ENCODE measurements around the gene C1orf146.
"Not testable (repeated sequence)": the region's sequence is repeated elsewhere in the genome, so short reads cannot be mapped to it uniquely, and the experiment has no call there.

C1orf146 gene

DNA sequence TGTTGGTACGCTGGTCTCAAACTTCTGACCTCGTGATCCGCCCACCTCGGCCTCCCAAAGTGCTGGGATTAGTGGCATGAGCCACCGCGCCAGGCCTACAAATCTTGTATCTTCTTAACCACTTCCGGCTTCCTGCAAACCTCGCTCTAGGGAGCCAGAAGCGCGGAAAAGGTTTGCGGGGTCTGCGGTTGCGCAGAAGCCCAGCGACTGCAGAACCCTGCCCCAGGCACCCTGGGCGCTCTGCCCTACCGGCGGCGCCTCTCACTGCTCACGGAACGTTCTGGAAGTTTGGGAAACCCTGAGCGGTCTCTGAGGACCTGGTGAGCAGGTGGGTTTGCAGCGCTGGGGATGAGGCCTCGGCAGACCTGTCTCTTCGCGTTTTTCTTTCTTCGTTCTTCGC is at the start of gene C1orf146:
Gene C1orf146, plus strand, starts transcription at position 195 of the 400 bp plus-strand sequence. CDS start 13,506 bp downstream, outside the sequence.
- no peak for DNase-seq

DNA sequence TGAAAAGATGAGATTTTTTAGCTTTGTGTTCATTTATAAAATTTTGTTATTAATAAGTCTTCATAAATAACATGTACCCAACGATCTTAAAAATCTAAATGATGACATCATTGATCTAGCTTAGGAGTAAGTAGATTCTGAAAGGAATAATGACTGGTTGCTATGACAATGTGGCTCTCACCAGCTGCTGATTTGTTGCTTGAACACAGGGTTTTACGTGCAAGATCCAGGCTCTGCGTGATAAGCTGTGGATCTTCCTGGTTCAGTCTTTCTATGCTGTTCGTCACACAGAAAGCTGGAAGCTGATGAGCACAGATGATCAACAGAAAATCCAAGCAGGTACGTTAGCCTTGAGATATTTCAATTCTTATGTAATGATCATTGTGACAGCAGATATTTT is 49.1 kb upstream of the C1orf146 start:
- no peak for DNase-seq

- DNase-seq: no peak
Measured at GRCh38 chr1:92169214-92170005, 48.3 kb upstream of the C1orf146 start.

DNA sequence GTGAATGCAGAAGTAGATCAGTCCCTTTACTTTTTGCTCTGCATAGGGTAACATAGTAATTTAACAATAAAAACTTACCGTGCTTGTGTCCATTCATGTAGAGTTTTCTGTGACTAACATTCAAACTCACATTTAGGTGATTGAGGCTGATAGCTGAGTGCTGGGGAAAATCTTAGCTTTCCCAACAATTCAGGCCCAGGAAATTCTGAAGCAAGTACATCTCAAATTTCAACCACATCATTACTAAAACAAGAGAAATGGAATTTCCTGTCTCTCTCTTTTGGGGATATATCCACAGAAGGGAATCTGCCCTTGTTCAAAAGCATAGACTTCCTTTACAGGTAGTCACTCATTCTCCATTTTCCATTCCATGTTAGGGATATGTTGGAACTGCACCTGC is 33.1 kb upstream of the C1orf146 start:
- DNase-seq: no peak

DNA sequence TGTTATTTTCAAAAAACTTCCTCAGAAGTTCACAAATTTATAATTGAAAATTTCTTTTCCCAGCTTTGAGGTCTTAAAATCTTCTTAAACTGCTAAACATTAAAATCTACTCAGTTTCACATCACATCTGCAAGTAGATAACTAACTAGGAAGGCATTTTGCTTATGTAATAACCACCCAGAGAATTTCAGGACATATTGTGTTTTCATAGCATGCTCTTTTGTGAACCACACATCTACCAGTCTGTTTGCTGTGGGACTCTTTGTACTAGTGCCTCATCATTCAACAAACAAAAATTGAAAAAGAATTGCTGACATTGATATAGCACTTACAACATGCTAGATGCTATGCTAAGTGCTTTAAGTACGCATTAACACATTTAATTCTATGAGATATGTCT is 31.6 kb upstream of the C1orf146 start:
- no peak for DNase-seq

- no peak for DNase-seq
Measured at GRCh38 chr1:92188436-92189255, 29.1 kb upstream of the C1orf146 start.

GRCh38 chr1:92191726-92192125 is 26.0 kb upstream of the C1orf146 start:
- no peak for DNase-seq

- no peak for DNase-seq
Measured at GRCh38 chr1:92192246-92192645, 25.5 kb upstream of the C1orf146 start.

GRCh38 chr1:92194511-92194910 is 23.2 kb upstream of the C1orf146 start:
- DNase-seq: no peak

DNA sequence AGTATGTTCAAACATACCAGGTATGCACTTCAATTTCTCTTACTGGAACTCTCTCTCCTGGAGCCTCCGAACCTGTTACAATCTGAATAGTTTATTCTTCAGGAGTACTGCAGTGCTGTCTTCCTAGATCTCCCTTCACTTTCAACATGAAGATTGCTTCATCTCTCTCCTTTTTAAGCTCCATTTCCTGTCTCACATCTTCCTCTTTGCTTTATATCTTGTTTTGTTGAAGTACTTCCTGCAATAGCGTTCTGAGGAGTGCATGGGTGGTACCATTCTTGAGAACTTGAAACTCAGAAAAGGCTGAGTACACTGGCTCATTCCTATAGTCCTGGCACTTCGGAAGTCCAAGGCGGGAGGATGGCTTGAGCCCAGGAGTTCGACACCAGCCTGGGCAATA is 15.7 kb upstream of the C1orf146 start:
- DNase-seq: no peak

GRCh38 chr1:92203105-92203504 is 14.6 kb upstream of the C1orf146 start:
- no peak for DNase-seq

GRCh38 chr1:92210701-92211100 is 7.0 kb upstream of the C1orf146 start:
- DNase-seq: no peak

DNA sequence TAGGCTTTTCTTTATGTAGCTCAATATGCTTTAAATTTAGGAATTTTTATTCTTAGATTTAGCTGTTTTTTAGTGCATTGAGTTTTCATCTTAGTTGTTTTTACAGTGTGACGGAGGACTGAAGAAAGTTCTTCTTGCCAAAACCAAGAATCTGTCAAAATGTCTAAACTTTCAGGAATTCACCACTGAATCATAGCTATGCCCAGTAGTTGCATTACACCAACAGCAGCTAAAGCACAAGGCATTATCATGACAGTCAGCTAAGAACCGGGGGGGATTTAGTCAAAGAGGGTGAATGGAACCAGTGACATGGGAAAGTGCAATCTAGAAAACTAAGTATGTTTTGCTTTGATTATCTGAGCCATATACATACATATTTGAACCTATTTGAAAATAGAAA is 6.5 kb upstream of the C1orf146 start:
- DNase-seq: no peak

DNA sequence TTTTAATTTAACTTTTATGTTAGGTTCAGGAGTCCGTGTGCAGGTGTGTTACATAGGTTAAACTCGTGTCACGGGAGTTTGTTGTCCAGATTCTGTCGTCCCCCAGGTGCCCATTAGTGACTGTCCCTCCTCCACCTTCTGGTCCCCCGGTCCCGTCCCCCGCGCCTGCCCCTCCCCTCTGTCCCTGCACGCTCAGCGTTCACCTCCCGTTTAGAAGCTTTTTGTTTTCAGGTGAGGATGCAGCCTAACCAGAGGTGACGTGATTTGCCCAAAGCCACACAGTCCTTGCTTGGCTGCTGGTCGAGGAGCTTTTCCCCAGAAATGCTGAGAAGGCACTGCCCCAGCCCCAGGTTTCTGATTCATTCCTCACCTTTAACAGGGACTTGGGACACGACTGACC is 844 bp downstream of the C1orf146 start:
- DNase-seq: no peak

DNA sequence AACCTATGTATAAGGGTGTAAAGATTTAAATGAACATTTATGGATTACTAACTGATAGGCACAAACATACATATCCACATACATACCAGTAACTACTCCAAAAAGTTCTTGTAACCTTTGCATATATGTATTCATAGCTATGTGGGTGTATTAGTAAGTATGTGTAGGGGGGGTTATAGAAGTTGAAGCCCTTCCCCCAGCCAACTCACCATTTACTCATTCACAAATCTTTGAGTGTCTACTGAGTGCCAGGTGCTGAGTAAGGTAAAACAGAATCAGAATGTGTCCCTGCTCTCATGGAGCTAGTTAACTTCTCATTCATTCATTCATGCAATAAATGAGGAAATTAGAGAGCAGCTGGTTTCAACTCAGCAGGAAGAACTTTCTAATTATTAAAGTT is 1.3 kb downstream of the C1orf146 start:
- no peak for DNase-seq

- no peak for DNase-seq
Measured at GRCh38 chr1:92228401-92228800, 10.7 kb downstream of the C1orf146 start.

GRCh38 chr1:92230736-92231135 is 13.0 kb downstream of the C1orf146 start:
- DNase-seq: no peak

- no peak for DNase-seq
Measured at GRCh38 chr1:92240034-92240433, 22.3 kb downstream of the C1orf146 start.

GRCh38 chr1:92244376-92244775 is 26.7 kb downstream of the C1orf146 start:
- no peak for DNase-seq

GRCh38 chr1:92254714-92255113 is 37.0 kb downstream of the C1orf146 start:
- DNase-seq: not testable (repeated sequence)

GRCh38 chr1:92259350-92259749 is 41.6 kb downstream of the C1orf146 start:
- no peak for DNase-seq

- no peak for DNase-seq
Measured at GRCh38 chr1:92262516-92262915, 44.8 kb downstream of the C1orf146 start.

- no peak for DNase-seq
Measured at GRCh38 chr1:92273039-92273438, 55.3 kb downstream of the C1orf146 start.

- no peak for DNase-seq
Measured at GRCh38 chr1:92274939-92275338, 57.2 kb downstream of the C1orf146 start.
